ENCODE measurements around the gene OSMR. TPM values are rescaled to one million over a fixed set of nuclear protein-coding genes. Genes with fewer than 3 reads are reported as not detected.

OSMR gene
- total and polyA plus RNA-seq, 2 donors (not counting 1 experiment from before 2014, with no cell fraction given) = not detected

DNA sequence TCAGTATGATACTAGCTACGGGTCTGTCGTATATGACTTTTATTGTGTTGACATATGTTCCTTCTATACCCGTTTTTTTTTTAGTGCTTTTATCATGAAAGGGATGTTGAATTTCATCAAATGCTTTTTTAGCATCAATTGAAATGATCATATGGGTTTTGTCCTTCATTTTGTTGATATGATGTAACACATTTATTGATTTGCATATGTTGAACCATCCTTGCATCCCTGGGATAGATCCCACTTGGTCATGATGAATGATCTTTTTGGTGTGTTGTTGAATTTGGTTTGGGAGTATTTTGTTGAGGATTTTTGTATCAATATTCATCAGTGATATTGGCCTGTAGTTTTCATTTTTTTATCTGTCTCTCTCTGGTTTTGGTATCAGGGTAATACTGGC lies 50.9 kb downstream of the OSMR start:
- H3K9me3 Mint-ChIP-seq (ENCODE audit: insufficient read depth) = peaks cover 7% of the 10 kb centered on the region
- no peaks in the 10 kb centered on the region for H3K36me3 ChIP-seq (replicated peaks in 1 of 2; ENCODE audit: control extremely low read depth in 1 of 2, control insufficient read depth in 1 of 2, extremely low read depth in 1 of 2, insufficient read depth in 2 of 2, low read length in 1 of 2)
- no peak overlapping the region for H2AFZ ChIP-seq (ENCODE audit: insufficient read depth, low read depth, low read length, poor library complexity, severe bottlenecking)
- no peak overlapping the region for H3K9ac ChIP-seq (ENCODE audit: low read length)
- peaks cover 0 to 3% (median 0%) of the 10 kb centered on the region in 3 donors for H3K9me3 ChIP-seq (ENCODE audit: control extremely low read depth in 1 of 3, control insufficient read depth in 2 of 3, insufficient read depth in 1 of 3, low read length in 2 of 3)
- H4K20me1 ChIP-seq (ENCODE audit: control insufficient read depth, insufficient read depth, low read length, poor library complexity, severe bottlenecking) = no peaks in the 10 kb centered on the region
- POLR2A ChIA-PET = no interaction called here
- H3K4me2 ChIP-seq (replicated peaks; ENCODE audit: low read depth, low read length, poor library complexity, severe bottlenecking) = no peak overlapping the region
- no peak overlapping the region for H3K4me3 ChIP-seq (ENCODE audit: control extremely low read depth in 1 of 5, extremely low read depth in 1 of 5, insufficient read depth in 1 of 5, low read depth in 2 of 5, low read length in 4 of 5)
- no peak overlapping the region for H3K27ac ChIP-seq (ENCODE audit: low read length in 2 of 2)
- no peaks in the 10 kb centered on the region for H3K79me2 ChIP-seq (ENCODE audit: control insufficient read depth, insufficient read depth, low read length)
- no peak overlapping the region for H3K27ac Mint-ChIP-seq
- no CpG with 5 or more reads among the region's 3 CpGs for WGBS (ENCODE audit: insufficient coverage)
- no peaks in the 10 kb centered on the region for H3K4me1 ChIP-seq (ENCODE audit: control insufficient read depth in 2 of 2, insufficient read depth in 2 of 2, low read length in 2 of 2)
- peaks cover 0 to 5% (median under 1%) of the 10 kb centered on the region in 4 experiments for H3K27me3 ChIP-seq (replicated peaks in 1 of 4; ENCODE audit: control extremely low read depth in 1 of 4, control insufficient read depth in 3 of 4, insufficient read depth in 4 of 4, low read length in 3 of 4)
- H3K4me1 Mint-ChIP-seq = no peaks in the 10 kb centered on the region
- DNase-seq (no peak), ATAC-seq (ENCODE audit: low read depth) (no peak)
- TF ChIP-seq EZH2 (IDR thresholded peaks at IDR 0.05; ENCODE audit: borderline replicate concordance, insufficient read depth, low read depth, low read length, poor library complexity, severe bottlenecking) = no peak
- TF ChIP-seq, protein P1, sequence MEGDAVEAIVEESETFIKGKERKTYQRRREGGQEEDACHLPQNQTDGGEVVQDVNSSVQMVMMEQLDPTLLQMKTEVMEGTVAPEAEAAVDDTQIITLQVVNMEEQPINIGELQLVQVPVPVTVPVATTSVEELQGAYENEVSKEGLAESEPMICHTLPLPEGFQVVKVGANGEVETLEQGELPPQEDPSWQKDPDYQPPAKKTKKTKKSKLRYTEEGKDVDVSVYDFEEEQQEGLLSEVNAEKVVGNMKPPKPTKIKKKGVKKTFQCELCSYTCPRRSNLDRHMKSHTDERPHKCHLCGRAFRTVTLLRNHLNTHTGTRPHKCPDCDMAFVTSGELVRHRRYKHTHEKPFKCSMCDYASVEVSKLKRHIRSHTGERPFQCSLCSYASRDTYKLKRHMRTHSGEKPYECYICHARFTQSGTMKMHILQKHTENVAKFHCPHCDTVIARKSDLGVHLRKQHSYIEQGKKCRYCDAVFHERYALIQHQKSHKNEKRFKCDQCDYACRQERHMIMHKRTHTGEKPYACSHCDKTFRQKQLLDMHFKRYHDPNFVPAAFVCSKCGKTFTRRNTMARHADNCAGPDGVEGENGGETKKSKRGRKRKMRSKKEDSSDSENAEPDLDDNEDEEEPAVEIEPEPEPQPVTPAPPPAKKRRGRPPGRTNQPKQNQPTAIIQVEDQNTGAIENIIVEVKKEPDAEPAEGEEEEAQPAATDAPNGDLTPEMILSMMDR (IDR thresholded peaks at IDR 0.05) = no peak
- H3K4me3 Mint-ChIP-seq = no peak overlapping the region
- CTCF ChIA-PET = no interaction called here
- H3K27me3 Mint-ChIP-seq = peaks cover 4% of the 10 kb centered on the region
- intact Hi-C loops (cut with micrococcal nuclease) = no loop called here

GRCh38 chr5:38899936-38900335 lies 54.1 kb downstream of the OSMR start:
- ChIA-PET POLR2A (no interaction called here), CTCF (no interaction called here)
- DNase-seq (no peak), ATAC-seq (ENCODE audit: low read depth) (no peak)
- Histone ChIP-seq H3K4me2 (replicated peaks; ENCODE audit: low read depth, low read length, poor library complexity, severe bottlenecking) (no peak overlapping the region), H3K79me2 (ENCODE audit: control insufficient read depth, insufficient read depth, low read length) (no peaks in the 10 kb centered on the region), H3K27me3 (replicated peaks in 1 of 4; ENCODE audit: control extremely low read depth in 1 of 4, control insufficient read depth in 3 of 4, insufficient read depth in 4 of 4, low read length in 3 of 4) (peaks cover 0 to 5% (median 1%) of the 10 kb centered on the region in 4 experiments), H4K20me1 (ENCODE audit: control insufficient read depth, insufficient read depth, low read length, poor library complexity, severe bottlenecking) (no peaks in the 10 kb centered on the region), H3K4me1 (ENCODE audit: control insufficient read depth in 2 of 2, insufficient read depth in 2 of 2, low read length in 2 of 2) (no peaks in the 10 kb centered on the region), H3K4me3 (ENCODE audit: control extremely low read depth in 1 of 5, extremely low read depth in 1 of 5, insufficient read depth in 1 of 5, low read depth in 2 of 5, low read length in 4 of 5) (no peak overlapping the region), H2AFZ (ENCODE audit: insufficient read depth, low read depth, low read length, poor library complexity, severe bottlenecking) (no peak overlapping the region), H3K9ac (ENCODE audit: low read length) (no peak overlapping the region), H3K9me3 (ENCODE audit: control extremely low read depth in 1 of 3, control insufficient read depth in 2 of 3, insufficient read depth in 1 of 3, low read length in 2 of 3) (peaks cover 0 to 6% (median 0%) of the 10 kb centered on the region in 3 donors), H3K27ac (ENCODE audit: low read length in 2 of 2) (no peak overlapping the region), H3K36me3 (replicated peaks in 1 of 2; ENCODE audit: control extremely low read depth in 1 of 2, control insufficient read depth in 1 of 2, extremely low read depth in 1 of 2, insufficient read depth in 2 of 2, low read length in 1 of 2) (no peaks in the 10 kb centered on the region)
- Mint-ChIP-seq H3K27ac (no peak overlapping the region), H3K4me1 (no peaks in the 10 kb centered on the region), H3K9me3 (ENCODE audit: insufficient read depth) (peaks cover 10% of the 10 kb centered on the region), H3K4me3 (no peak overlapping the region), H3K27me3 (peaks cover 3% of the 10 kb centered on the region)
- intact Hi-C loops (cut with micrococcal nuclease) = no loop called here
- 97% methylated on average over 4 of the region's 5 CpGs for WGBS (ENCODE audit: insufficient coverage)
- TF ChIP-seq, protein P1 (IDR thresholded peaks at IDR 0.05) = no peak
- TF ChIP-seq EZH2 (IDR thresholded peaks at IDR 0.05; ENCODE audit: borderline replicate concordance, insufficient read depth, low read depth, low read length, poor library complexity, severe bottlenecking) = no peak
